Activated B cell treated with CpG ODN at 0.5 μM for 24 hours (primary cell): ENCODE data around the gene WWOX. TPM values are rescaled to one million over a fixed set of nuclear protein-coding genes. Genes with fewer than 3 reads are reported as not detected.

Source experiments
- ATAC-seq: fragments of 200-7000 bp; cut with Tn5 transposase; one replicate; pipeline ENCODE4 v1.10.0; 2021; ENCODE audit warnings: low read depth, mild to moderate bottlenecking, moderate library complexity
- CTCF ChIA-PET: fragments of 350-600 bp; sonication (Branson Sonifier 250); formaldehyde crosslinking; loops from one replicate; lab custom pipeline; 2021; ENCODE audit warnings: antibody characterized with exemption; lab: Charles Lee
- POLR2A ChIA-PET: fragments of 350-600 bp; sonication (Branson Sonifier 250); formaldehyde crosslinking; loops from one replicate; lab custom pipeline; 2021; ENCODE audit warnings: antibody characterized with exemption; lab: Charles Lee
- DNase-seq: peaks from one replicate; pipeline ENCODE4 v3.0.0; 2022
- H3K27ac Mint-ChIP-seq: one replicate; pipeline ENCODE4 v1.8.0; 2020; ENCODE audit warnings: mixed read lengths
- H3K27me3 Mint-ChIP-seq: one replicate; pipeline ENCODE4 v1.8.0; 2021; ENCODE audit warnings: mixed read lengths
- H3K36me3 Mint-ChIP-seq: one replicate; pipeline ENCODE4 v1.8.0; 2021; ENCODE audit warnings: low read depth, mixed read lengths
- H3K4me1 Mint-ChIP-seq: one replicate; pipeline ENCODE4 v1.8.0; 2021; ENCODE audit warnings: mixed read lengths
- H3K4me3 Mint-ChIP-seq: one replicate; pipeline ENCODE4 v1.8.0; 2020; ENCODE audit warnings: mild to moderate bottlenecking, mixed read lengths
- H3K9me3 Mint-ChIP-seq: one replicate; pipeline ENCODE4 v1.8.0; 2020; ENCODE audit warnings: mixed read lengths
- CTCF ChIP-seq: fragments of 200-600 bp; IDR thresholded peaks from one replicate; pipeline ENCODE4 v1.8.0; 2022; ENCODE audit warnings: antibody characterized with exemption, mild to moderate bottlenecking
- intact Hi-C: fragments of 100-400 bp; cut with micrococcal nuclease; formaldehyde crosslinking; loops from one replicate; pipeline ENCODE4 v1.15.1; 2024
- total RNA-seq: library from RNA; stranded (reverse); gene quantifications from 2 replicates; pipeline ENCODE4 v1.2.3, GENCODE V29; 2022

The WWOX gene
- total RNA-seq, 1 donor from 2014 or later = 22.6 TPM

GRCh38 chr16:78609402-78610274 lies 510.2 kb downstream of the WWOX start:
- H3K36me3 Mint-ChIP-seq = no peaks in the 10 kb centered on the region

GRCh38 chr16:78611318-78611717 lies 511.9 kb downstream of the WWOX start:
- Mint-ChIP-seq H3K36me3 (no peaks in the 10 kb centered on the region), H3K4me1 (peaks cover 1% of the 10 kb centered on the region), H3K4me3 (no peak overlapping the region), H3K27ac (no peak overlapping the region), H3K9me3 (no peaks in the 10 kb centered on the region), H3K27me3 (no peaks in the 10 kb centered on the region)
- CTCF ChIA-PET = no interaction called here
- no peak for ATAC-seq
- POLR2A ChIA-PET = no interaction called here
- intact Hi-C loops = no loop called here
- TF ChIP-seq CTCF = no peak
- DNase-seq = no peak

More at GRCh38 chr16:78609402-78610274, 510.2 kb downstream of the WWOX start:
- no peak for DNase-seq
- Mint-ChIP-seq H3K4me3 (no peak overlapping the region), H3K4me1 (peaks cover 1% of the 10 kb centered on the region), H3K9me3 (no peaks in the 10 kb centered on the region), H3K27ac (no peak overlapping the region), H3K27me3 (no peaks in the 10 kb centered on the region)
- ChIA-PET CTCF (no interaction called here), POLR2A (no interaction called here)
- no peak for ATAC-seq
- intact Hi-C loops = no loop called here
- TF ChIP-seq CTCF = no peak

- Mint-ChIP-seq H3K4me1 (no peaks in the 10 kb centered on the region), H3K27ac (no peak overlapping the region), H3K36me3 (no peaks in the 10 kb centered on the region), H3K9me3 (peaks cover 6% of the 10 kb centered on the region), H3K27me3 (no peaks in the 10 kb centered on the region), H3K4me3 (no peak overlapping the region)
- ATAC-seq (no peak), DNase-seq (no peak)
- intact Hi-C loops = no loop called here
- no peak for TF ChIP-seq CTCF
- CTCF ChIA-PET = no interaction called here
- POLR2A ChIA-PET = no interaction called here
These were observed 520.4 kb downstream of the WWOX start for GRCh38 chr16:78619811-78620210.

- POLR2A ChIA-PET = no interaction called here
- no peak for ATAC-seq
- no peak for TF ChIP-seq CTCF
- H3K4me3 Mint-ChIP-seq = no peak overlapping the region
- no peak overlapping the region for H3K27ac Mint-ChIP-seq
- intact Hi-C loops = no loop called here
- H3K4me1 Mint-ChIP-seq = no peaks in the 10 kb centered on the region
- DNase-seq = no peak
- no peaks in the 10 kb centered on the region for H3K36me3 Mint-ChIP-seq
- H3K27me3 Mint-ChIP-seq = no peaks in the 10 kb centered on the region
- H3K9me3 Mint-ChIP-seq = peaks cover 6% of the 10 kb centered on the region
- CTCF ChIA-PET = no interaction called here
These were observed 520.8 kb downstream of the WWOX start for GRCh38 chr16:78620291-78620690.

GRCh38 chr16:78623796-78624195 lies 524.3 kb downstream of the WWOX start:
- H3K4me1 Mint-ChIP-seq = peaks cover 11% of the 10 kb centered on the region
- no peaks in the 10 kb centered on the region for H3K27me3 Mint-ChIP-seq
- no peak for ATAC-seq
- no peak for TF ChIP-seq CTCF
- no peaks in the 10 kb centered on the region for H3K36me3 Mint-ChIP-seq
- intact Hi-C loops = no loop called here
- ChIA-PET POLR2A (no interaction called here), CTCF (no interaction called here)
- H3K27ac Mint-ChIP-seq = no peak overlapping the region
- DNase-seq = no peak
- no peak overlapping the region for H3K4me3 Mint-ChIP-seq
- H3K9me3 Mint-ChIP-seq = peaks cover 6% of the 10 kb centered on the region
